GM19240 (cell line): ENCODE measurements around the gene ATRNL1.

Source experiments
- DNase-seq: peaks from one replicate; pipeline ENCODE4 v3.0.0; 2011; ENCODE audit warnings: low spot score; ENCODE audit not compliant: insufficient read length

ATRNL1 gene

GRCh38 chr10:115942101-115942500, 848.9 kb downstream of the ATRNL1 start:
- DNase-seq: no peak

- no peak for DNase-seq
Measured at GRCh38 chr10:115944538-115944937, 851.4 kb downstream of the ATRNL1 start.

- DNase-seq: no peak
Measured at GRCh38 chr10:115945701-115946445, 852.7 kb downstream of the ATRNL1 start.

- no peak for DNase-seq
Measured at GRCh38 chr10:115947104-115947503, 853.9 kb downstream of the ATRNL1 start.

- DNase-seq: no peak
Measured at GRCh38 chr10:115948465-115948864, 855.3 kb downstream of the ATRNL1 start.

GRCh38 chr10:115949282-115949844, 856.2 kb downstream of the ATRNL1 start:
- DNase-seq: no peak

GRCh38 chr10:115950320-115950719, 857.2 kb downstream of the ATRNL1 start:
- no peak for DNase-seq

- no peak for DNase-seq
Measured at GRCh38 chr10:115951242-115951641, 858.1 kb downstream of the ATRNL1 start.

- no peak for DNase-seq
Measured at GRCh38 chr10:115953281-115953680, 860.1 kb downstream of the ATRNL1 start.

- DNase-seq: no peak
Measured at GRCh38 chr10:115953968-115954367, 860.8 kb downstream of the ATRNL1 start.

GRCh38 chr10:115956225-115957011, 863.3 kb downstream of the ATRNL1 start:
- no peak for DNase-seq

GRCh38 chr10:115957012-115957399, 863.8 kb downstream of the ATRNL1 start:
- no peak for DNase-seq

- DNase-seq: no peak
Measured at GRCh38 chr10:115957786-115958442, 864.7 kb downstream of the ATRNL1 start.

- no peak for DNase-seq
Measured at GRCh38 chr10:115963848-115964247, 870.7 kb downstream of the ATRNL1 start.

GRCh38 chr10:115964827-115965226, 871.7 kb downstream of the ATRNL1 start:
- no peak for DNase-seq

GRCh38 chr10:115965376-115965775, 872.2 kb downstream of the ATRNL1 start:
- no peak for DNase-seq

GRCh38 chr10:115968236-115968635, 875.1 kb downstream of the ATRNL1 start:
- DNase-seq: no peak

- DNase-seq: no peak
Measured at GRCh38 chr10:115969591-115969990, 876.4 kb downstream of the ATRNL1 start.

GRCh38 chr10:115971921-115972320, 878.8 kb downstream of the ATRNL1 start:
- no peak for DNase-seq

GRCh38 chr10:115972426-115972825, 879.3 kb downstream of the ATRNL1 start:
- no peak for DNase-seq

- DNase-seq: no peak
Measured at GRCh38 chr10:115974351-115974750, 881.2 kb downstream of the ATRNL1 start.
